ENCODE results near the gene SDHA. TPM values are rescaled to one million over a fixed set of nuclear protein-coding genes. Genes with fewer than 3 reads are reported as not detected.
"Not testable (repeated sequence)": the region's sequence is repeated elsewhere in the genome, so short reads cannot be mapped to it uniquely, and the experiment has no call there.

Gene SDHA
- polyA plus RNA-seq, 1 donor = 101 TPM

- DNase-seq (ENCODE audit: low read depth) = no peak
Measured at GRCh38 chr5:298737-299125, 80.6 kb downstream of the SDHA start.

DNA sequence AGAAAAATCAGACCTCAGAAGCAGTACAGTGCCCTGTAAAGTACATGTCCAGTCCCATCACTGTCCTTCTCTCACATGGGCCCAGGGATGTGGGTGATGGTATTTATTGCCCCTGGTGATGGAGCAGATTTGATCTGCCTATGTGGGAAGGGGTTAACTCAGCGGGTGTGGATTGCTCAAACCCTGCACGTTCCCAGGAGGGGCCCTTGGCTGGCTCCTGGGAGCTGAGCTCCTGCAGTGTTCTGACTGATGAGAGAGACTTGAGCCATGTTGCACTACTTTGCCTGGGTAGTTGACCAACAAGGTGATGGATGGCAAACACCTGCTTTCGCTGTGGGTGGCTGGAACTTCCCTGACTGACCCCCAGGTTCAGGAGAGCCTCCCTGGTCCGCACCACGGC, 81.8 kb downstream of the SDHA start:
- DNase-seq (ENCODE audit: low read depth) = not testable (repeated sequence)

- DNase-seq (ENCODE audit: low read depth) = not testable (repeated sequence)
Measured at GRCh38 chr5:300691-301435, 82.7 kb downstream of the SDHA start.

- not testable (repeated sequence) for DNase-seq (ENCODE audit: low read depth)
Measured at GRCh38 chr5:302416-302815, 84.3 kb downstream of the SDHA start.

- DNase-seq (ENCODE audit: low read depth) = no peak
Measured at GRCh38 chr5:302966-303365, 84.8 kb downstream of the SDHA start.

GRCh38 chr5:303741-304140, 85.6 kb downstream of the SDHA start:
- not testable (repeated sequence) for DNase-seq (ENCODE audit: low read depth)

DNA sequence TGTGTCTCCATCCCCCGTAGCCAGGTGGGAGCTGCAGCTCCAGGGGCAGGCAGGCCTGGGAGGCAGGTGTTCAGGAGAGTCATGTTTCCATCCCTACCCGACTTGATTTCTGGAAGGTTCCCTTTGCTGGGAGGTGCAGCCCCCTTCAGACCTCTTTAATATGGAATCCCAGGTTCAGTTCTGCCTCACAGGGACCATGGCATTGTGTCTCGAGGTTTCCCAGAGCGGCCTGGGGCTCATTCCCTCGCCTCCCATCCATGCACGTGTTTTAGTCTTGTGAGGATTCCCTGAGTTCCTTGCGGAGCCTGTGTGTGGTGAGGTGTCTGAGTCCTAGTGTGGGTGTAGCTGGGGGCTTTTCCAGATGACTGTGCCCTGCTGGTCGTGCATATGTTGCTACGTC, 86.9 kb downstream of the SDHA start:
- DNase-seq (ENCODE audit: low read depth) = no peak

DNA sequence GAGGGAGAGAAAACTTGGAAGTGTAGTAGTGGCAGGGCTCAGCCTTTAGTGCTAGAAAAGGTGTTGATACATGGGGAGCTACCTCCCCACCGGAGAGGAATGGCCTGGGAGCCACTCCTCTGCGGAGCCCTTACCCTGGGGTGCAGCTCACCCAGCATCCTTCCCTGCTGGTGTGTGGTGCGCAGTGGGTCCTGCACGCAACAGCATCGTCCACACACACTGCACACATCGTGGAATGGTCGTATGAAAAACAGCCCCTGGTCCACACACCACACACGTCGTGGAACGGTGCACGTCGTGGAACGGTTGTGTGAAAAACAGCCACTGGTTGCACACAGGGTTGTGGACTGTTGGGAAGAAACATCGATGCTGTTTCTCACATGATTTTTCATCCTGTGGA, 87.3 kb downstream of the SDHA start:
- DNase-seq (ENCODE audit: low read depth) = no peak

- DNase-seq (ENCODE audit: low read depth) = no peak
Measured at GRCh38 chr5:306011-306805, 88.1 kb downstream of the SDHA start.

Other genes with a start within 250 kb of the SDHA start
- 0.46 TPM for gene PLEKHG4B, start 126.2 kb upstream of the SDHA start, polyA plus RNA-seq (ENCODE audit: insufficient read length)
- 31.4 TPM for gene LRRC14B, start 26.8 kb upstream of the SDHA start, polyA plus RNA-seq (ENCODE audit: insufficient read length)
- gene CCDC127, start 167 bp upstream of the SDHA start, polyA plus RNA-seq (ENCODE audit: insufficient read length) = 9.5 TPM
- 52.0 TPM for gene PDCD6, start 53.3 kb downstream of the SDHA start, polyA plus RNA-seq (ENCODE audit: insufficient read length)
- gene AHRR, start 103.4 kb downstream of the SDHA start, polyA plus RNA-seq (ENCODE audit: insufficient read length) = 5.0 TPM
- gene EXOC3, start 224.9 kb downstream of the SDHA start, polyA plus RNA-seq (ENCODE audit: insufficient read length) = 39.3 TPM